ENCODE results near the gene ZNF281. TPM values are rescaled to one million over a fixed set of nuclear protein-coding genes. Genes with fewer than 3 reads are reported as not detected.
"Not testable (repeated sequence)": the region's sequence is repeated elsewhere in the genome, so short reads cannot be mapped to it uniquely, and the experiment has no call there.

ZNF281 gene
- total RNA-seq, 1 donor from 2014 or later: 8.7 TPM

DNA sequence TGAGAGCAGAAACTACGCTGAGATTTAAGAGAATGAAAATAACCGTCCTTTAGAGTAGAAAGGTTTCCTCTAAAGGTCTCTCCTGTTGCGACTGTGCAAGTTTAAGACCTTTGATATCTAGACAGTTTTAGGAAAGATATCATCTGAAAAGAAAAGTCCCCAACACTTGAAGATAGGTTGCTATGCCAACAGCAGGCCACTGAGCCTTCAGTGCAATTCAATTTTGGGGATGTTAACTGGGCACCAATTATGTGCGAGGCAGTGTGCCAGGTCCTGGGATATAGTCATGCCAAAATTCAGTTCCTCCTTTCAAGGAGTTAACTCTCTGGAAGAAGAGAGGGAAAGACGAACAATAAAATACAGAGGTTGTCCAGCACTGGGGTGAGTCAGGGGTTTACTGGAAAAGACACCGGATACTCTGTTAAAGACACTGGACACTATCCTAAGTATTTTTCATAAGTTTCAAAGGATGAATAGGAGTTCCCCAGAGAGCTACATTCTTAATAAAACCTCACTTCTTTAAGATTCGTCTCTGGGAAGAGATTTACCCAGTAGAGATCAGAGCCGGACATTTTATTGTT lies 25.5 kb upstream of the ZNF281 start:
- intact Hi-C loops (cut with DNase I): no loop called here
- no peak for ATAC-seq
- DNase-seq (ENCODE audit: missing footprints): no peak

DNA sequence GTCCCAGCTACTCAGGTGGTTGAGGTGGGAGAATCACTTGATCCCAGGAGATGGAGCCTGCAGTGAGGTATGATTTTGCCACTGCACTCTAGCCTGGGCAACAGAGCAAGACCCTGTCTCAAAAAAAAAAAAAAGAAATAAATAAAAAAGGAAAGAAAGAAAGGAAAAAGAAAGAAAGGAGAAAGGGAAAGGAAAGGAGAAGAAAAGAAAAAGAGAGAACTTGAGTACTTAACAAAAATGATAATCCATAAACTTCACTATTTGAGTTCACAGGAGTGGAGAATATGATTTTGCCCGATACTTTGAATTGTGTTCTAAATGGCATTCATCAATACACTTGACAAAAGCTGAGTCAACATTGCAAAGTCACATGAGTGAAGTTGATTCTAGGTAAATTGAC lies 23.8 kb upstream of the ZNF281 start:
- DNase-seq (ENCODE audit: missing footprints) (no peak), ATAC-seq (no peak)
- intact Hi-C loops (cut with DNase I): no loop called here

DNA sequence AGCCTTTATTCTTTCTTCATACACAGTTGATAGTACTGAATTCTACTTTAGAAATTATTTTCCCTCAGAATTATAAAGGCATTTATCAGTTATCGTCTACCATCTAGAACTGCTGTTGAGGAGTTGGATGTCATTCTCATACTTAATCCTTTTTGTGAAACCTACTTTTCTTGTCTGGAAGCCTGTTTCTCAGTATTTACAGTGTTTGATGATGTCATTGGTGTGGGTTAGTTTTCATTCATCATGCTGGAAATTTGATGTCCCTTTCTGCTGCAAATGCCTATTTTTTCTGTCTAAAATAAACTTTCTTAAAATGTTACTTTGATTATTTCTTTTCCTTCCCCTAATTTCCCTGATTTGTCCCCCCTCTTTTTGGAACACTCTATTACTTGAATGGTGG lies 22.8 kb upstream of the ZNF281 start:
- no peak for DNase-seq (ENCODE audit: missing footprints)
- no peak for ATAC-seq
- intact Hi-C loops (cut with DNase I): no loop called here

DNA sequence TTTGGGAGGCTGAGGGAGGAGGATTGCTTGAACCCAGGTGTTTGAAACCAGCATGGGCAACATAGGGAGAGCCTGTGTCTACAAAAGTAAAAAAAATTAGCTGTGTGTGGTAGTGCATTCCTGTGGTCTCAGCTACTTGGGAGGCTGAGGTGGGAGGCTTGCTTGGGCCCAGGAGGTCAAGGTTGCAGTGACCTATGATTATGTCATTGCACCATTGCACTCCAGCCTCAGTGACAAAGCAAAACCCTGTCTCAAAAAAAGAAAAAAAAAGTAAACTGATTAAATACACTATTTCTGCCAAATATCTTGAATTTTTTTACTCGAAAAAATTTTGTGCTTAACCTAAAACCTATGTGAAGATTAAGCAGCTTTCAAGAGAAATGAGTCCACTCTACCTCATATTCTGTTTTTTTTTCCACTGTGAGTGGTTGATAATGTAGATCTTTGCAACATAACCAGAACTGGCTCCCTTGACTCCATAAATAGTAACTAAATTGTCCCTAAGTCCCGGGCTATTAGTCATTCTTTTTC lies 19.4 kb upstream of the ZNF281 start:
- intact Hi-C loops (cut with DNase I): no loop called here

DNA sequence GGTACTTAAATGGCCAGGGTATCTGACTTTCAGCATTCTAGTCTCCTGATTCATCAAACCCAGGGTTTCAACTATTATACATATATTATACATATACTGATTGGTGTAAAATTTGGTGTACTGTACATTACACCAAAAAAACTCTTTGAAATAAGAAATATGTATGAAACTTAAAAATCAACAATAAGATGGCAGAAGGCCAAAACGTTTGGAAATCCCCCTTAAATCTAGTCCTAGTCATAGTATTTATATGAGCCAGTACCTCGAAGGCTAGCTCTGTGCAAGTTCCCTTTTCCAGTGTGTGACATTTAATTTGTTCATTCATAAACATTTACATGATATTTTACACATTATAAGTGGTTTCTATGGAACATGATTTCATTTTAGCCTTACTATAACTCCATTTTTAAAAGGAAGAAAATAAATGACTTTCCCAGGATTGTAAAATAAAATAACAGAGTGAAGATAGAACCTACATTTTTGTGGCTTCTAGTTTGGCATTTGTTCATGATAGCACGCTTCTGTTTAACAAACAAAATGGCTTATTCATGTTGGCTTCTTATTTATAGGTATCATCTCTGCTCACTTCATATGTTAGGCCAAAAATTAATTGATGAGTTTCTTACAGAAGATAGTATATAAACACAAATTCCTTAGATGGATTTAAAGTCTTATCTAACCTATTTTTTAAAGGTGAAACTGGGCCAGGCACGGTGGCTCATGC lies 18.8 kb upstream of the ZNF281 start:
- ATAC-seq (no peak), DNase-seq (ENCODE audit: missing footprints) (no peak)
- intact Hi-C loops (cut with DNase I): no loop called here

More for the DNA sequence above, 19.4 kb upstream of the ZNF281 start:
- DNase-seq (ENCODE audit: missing footprints) (no peak), ATAC-seq (no peak)

DNA sequence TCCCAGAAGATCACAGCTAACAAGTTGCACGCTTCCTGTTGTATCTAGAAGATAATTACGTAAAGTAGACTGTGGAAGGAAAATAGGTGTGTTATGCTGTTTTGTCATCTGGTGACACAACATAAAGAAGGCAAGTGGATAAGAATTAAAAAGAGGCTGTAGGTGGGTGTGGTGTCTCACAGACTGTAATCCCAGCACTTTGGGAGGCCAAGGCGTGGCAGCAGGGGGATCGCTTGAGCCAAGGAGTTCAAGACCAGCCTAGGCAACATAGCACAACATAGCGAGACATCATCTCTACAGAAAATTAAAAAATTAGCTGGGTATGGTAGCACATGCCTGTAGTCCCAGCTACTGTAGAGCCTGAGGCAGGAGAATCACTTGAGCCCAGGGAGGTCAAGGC lies 17.9 kb upstream of the ZNF281 start:
- intact Hi-C loops (cut with DNase I): no loop called here
- no peak for ATAC-seq
- no peak for DNase-seq (ENCODE audit: missing footprints)

DNA sequence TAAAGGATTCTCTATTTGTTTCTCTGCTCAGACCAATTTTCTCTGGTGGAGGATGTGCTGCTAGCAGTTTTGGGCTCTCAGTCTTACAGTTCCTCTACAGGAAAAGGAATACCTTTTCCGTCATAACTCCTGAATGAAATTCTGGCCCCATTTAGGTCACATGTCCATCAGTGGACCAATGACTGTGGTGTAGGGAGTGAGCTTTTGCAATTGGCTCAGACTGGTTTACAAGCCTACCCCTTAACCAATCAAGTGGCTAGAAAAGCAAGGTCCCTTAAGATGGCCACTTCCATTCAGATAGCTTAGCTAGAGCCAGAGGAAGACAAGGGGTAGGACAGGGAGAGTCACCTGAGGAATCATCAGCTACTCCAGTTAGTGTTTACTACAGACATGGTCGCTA lies 16.4 kb upstream of the ZNF281 start:
- intact Hi-C loops (cut with DNase I): no loop called here
- no peak for DNase-seq (ENCODE audit: missing footprints)
- no peak for ATAC-seq

DNA sequence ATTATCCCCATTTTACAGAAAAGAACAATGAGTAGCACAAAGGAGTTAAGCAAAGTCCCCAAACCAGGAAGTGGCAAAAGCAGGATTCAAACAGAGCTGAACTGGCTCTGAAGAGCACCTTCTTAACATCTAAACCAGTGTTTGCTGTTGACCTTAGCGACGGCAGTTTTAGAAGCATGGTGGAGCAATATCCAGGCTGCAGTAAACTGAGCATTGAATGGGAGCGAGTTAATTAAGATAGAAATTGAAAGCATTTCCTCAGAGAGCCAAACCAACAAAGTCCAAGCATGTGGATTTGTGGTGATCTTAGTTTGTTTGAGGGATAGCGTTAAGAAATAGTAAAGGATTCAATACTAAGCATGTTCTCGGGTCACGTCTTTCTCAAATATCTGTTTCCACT lies 13.4 kb upstream of the ZNF281 start:
- ATAC-seq (no peak), DNase-seq (ENCODE audit: missing footprints) (no peak)
- intact Hi-C loops (cut with DNase I): no loop called here

DNA sequence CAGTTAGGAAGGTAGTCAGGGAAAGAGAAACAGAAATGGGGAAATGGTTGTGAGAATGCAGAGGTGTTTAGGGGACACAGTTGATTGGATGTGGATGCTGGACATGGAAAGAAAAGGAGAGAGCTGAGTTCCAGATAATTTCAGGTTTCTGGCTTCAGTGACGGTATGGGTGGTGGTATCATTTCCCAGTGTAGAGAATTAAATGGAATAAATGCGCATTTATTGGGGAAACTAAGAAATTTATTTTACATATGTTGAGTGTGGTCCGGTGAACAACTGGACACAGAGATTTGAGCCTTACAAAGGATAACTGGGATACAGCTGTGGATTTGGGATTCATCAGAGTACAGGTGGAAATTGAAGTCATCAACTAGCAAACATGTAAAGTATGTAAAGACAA lies 12.4 kb upstream of the ZNF281 start:
- DNase-seq (ENCODE audit: missing footprints) (no peak), ATAC-seq (no peak)
- intact Hi-C loops (cut with DNase I): no loop called here

DNA sequence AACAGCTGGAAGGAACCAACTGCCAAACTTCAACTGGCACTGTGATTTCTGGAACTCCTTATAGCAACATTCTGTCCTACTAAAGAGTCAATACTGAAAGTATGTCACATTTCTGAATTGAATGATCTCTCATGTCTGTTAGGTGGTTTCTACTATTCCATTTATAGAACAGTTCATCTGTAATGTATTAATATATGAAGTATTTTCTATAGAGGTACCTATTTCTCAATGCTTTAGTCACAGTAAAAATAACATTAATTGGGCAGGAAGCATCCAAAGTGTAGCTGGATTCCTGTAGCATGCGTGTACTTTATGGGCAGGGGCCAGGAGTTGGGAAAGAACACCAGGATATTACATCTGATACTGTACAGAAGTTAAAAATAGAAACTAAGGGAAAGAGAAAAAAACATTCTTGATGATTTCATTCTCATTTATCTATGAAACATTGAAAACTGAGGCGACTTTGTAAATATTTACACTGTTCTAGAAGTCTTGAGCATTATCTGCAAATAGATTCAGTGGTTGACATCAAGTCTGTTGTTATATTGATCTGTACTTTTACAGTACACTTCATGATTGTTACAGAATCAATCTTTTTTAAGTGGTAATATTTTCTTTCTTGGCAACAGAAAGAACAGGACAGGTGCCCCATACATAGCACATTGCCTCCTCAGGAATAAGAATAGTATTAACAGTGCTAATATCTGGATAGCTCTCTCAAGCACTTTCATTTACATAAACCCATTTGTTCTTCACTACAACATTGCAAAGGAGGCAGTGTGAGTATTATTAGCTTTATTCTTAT lies 6.2 kb upstream of the ZNF281 start:
- DNase-seq (ENCODE audit: missing footprints) (no peak), ATAC-seq (peak; percentile 34)
- intact Hi-C loops (cut with DNase I): loop anchor here (10.0 kb wide), 1 partner anchor 341 kb away; no protein-coding TSS in a partner anchor

DNA sequence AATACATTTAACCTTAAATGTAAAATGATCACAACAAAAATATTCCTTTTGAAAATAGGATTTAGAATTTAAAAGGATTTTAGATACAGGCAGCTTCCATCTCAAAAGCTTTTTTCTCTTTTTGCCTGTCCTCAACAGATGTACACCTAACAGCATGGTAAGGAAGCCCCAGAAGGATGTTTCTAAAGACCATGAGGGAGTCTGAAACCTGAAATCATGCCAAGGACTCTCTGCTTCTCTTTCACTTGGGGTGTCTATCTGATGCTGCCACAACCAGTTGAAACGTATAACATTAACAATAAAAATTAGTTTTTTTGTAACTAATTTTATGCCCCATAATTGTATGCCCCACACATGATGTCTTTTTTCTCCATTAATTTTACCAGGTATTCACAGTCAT lies 5.4 kb upstream of the ZNF281 start:
- DNase-seq (ENCODE audit: missing footprints) (no peak), ATAC-seq (no peak)
- intact Hi-C loops (cut with DNase I): loop anchor here (10.0 kb wide), 1 partner anchor 340 kb away; no protein-coding TSS in a partner anchor

DNA sequence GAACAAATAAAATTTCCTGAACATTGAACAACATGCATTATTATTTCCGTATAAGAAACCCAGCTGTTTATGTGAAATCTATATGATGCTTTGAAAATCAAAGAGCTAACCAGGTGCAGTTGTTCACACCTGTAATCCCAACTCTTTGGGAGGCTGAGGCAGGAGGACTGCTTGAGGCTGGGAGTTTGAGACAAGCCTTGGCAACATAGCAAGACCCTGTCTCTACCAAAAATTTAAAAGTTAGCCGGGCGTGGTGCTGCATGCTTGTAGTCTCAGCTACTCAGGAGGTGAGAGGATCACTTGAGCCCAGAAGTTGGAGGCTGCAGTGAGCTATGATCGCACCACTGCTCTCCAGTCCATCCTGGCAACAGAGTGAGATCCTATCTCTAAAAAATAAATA lies 4.8 kb upstream of the ZNF281 start:
- intact Hi-C loops (cut with DNase I): loop anchor here (10.0 kb wide), 1 partner anchor 340 kb away; no protein-coding TSS in a partner anchor
- no peak for ATAC-seq

DNA sequence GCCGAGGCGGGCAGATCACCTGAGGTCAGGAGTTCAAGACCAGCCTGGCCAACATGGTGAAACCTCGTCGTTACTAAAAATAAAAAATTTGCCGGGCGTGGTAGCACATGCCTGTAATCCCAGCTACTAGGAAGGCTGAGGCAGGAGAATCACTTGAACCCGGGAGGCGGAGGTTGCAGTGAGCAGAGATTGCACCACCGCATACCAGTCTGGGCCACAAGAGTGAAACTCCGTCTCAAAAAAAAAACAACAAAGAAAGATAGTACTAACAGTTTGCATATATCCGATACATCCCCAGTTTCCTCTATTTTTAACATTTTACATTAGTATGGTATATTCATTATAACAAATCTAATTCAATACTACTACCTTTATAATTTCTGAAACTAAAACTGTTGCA lies 3.9 kb upstream of the ZNF281 start:
- ATAC-seq; DNase-seq (ENCODE audit: missing footprints): not testable (repeated sequence)
- intact Hi-C loops (cut with DNase I): loop anchor here (10.0 kb wide), 1 partner anchor 339 kb away; no protein-coding TSS in a partner anchor

More for the DNA sequence above, 4.8 kb upstream of the ZNF281 start:
- no peak for DNase-seq (ENCODE audit: missing footprints)

DNA sequence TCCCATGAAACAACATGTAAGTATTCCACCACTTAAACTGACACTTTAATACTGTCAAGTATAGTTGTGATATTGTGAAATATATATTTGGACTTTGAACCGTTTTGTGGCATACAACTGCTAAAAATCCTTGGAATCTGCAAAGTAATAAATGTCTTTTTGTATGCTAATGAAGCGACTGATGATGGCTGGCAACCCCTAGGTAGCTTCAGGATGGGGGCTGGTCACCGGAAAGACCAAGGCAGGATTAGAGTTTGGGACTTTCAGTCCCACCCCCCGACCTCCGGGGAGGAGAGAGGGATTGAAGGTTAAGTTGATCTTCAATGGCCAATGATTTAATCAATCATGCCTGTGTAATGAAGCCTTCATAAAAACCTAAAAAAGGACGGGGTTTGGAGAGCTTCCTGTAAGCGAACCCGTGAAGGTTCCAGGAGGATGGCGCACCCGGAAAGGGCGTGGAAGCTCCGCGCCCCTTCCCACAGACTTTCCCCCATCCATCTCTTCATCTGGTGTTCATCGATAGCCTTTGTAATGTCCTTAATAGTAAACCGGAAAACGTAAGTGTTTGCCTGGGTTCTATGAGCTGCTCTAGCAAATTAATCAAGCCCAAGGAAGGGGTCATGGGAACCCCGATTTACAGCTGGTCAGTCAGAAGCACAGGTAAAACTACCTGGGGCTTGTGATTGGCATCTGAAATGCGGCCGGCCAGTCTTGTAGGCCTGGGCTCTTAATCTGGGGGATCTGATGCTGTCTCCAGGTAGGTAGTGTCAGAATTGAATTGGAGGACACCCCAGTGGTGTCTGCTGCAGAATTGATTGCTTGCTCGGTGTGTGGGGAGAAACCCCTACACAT lies 1.8 kb upstream of the ZNF281 start:
- no peak for DNase-seq (ENCODE audit: missing footprints)
- intact Hi-C loops (cut with DNase I): loop anchor here (10.0 kb wide), 1 partner anchor 337 kb away; no protein-coding TSS in a partner anchor
- no peak for ATAC-seq

DNA sequence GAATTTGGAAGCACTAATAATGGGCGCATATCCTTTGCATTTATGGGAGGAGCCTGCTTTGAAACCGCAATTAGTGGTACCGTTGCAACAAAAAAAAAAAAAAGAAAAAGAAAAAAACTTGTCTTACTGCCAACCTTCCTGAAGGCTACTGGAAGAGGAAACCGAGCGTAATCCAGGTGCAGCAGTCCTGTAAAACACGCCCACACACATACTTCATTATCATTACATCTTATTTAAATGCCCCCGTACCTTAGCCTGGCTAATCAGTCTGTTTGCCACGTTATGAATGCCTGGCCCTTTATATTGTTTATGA lies 686 bp upstream of the ZNF281 start:
- ATAC-seq: no peak

DNA sequence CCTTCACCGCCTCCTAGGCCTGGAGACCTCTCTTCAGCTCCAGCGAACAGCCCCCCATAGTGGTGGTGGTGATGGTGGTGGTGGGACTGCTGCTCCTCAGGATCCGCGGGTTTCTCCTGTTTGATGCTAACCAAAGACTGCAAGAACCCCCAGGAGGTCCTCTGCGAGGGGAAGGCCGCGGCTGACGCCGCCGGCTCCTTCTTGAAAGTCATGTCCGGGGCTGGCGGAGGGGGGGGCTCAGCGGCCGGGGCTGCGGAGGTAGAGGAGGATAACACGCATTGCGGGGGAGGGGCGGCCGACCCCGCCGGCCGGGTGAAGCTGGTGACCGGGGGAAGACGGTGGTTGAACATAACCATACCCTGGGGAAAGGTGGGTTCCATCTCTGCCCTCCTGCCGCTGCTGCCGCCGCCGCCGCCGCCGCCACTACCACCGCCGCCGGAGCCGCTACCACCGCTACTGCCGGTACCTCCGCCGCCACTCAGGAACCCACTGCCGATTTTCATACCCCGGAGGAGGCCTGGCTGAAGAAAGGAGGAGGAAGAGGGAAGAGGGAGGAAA lies 554 bp downstream of the ZNF281 start:
- ATAC-seq: peak; percentile 25
- intact Hi-C loops (cut with DNase I): no loop called here
- peak; percentile 72 for DNase-seq (ENCODE audit: missing footprints)

More for the DNA sequence above, 686 bp upstream of the ZNF281 start:
- intact Hi-C loops (cut with DNase I): loop anchor here (10.0 kb wide), 1 partner anchor 336 kb away; no protein-coding TSS in a partner anchor
- DNase-seq (ENCODE audit: missing footprints): no peak

DNA sequence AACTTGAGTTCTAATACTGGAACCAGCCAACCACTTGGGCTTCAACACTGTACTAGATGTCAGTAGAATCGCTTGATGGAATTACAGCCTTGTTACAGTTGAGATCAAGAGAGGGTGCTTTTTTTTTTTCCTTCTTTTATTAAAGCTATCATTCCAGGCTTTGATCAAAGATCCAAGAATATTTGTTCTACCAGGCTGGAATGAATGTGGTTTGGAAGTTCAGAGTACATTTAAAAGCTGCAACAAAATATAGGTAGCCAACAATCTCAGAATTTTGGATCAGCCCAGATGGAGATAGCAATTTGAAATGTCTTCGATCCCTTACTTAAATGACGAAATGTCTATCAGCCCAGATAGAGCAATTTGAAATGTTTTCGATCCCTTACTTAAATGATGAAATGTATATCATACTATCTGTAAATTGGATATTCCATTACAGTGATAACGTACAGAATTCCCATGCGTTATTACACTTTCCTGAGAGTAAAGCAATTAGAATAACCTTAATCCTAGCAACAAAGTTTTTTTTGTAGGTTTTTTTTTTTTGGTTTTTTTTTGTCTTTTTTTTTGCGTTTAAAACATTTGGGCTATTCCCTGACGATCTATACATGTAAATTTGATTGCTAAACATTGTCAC lies 3.6 kb downstream of the ZNF281 start:
- no peak for DNase-seq (ENCODE audit: missing footprints)
- intact Hi-C loops (cut with DNase I): no loop called here
- ATAC-seq: no peak

DNA sequence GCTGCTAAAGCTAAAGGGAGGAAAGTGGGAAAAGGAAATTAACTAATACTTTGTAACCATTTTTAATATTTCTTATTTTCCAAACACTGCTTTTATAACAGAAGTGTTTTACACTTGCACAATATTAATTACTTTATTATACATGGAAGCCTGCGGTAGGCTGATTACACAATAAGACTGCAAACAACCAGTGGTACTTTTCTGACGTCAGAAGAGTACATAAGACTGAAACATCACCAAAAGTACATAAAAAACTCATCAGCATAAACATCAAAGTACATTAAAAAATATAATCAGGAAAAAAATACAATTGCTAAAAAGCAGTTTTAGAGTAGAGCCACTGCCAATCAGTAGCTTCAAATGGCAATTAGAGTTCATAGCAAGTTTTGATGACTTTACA lies 4.6 kb downstream of the ZNF281 start:
- intact Hi-C loops (cut with DNase I): no loop called here
- ATAC-seq: no peak
- no peak for DNase-seq (ENCODE audit: missing footprints)
